ENCODE data around the gene UQCC5. TPM values are rescaled to one million over a fixed set of nuclear protein-coding genes. Genes with fewer than 3 reads are reported as not detected.

UQCC5 gene
- total RNA-seq, 1 donor from 2014 or later = 13.6 TPM

DNA sequence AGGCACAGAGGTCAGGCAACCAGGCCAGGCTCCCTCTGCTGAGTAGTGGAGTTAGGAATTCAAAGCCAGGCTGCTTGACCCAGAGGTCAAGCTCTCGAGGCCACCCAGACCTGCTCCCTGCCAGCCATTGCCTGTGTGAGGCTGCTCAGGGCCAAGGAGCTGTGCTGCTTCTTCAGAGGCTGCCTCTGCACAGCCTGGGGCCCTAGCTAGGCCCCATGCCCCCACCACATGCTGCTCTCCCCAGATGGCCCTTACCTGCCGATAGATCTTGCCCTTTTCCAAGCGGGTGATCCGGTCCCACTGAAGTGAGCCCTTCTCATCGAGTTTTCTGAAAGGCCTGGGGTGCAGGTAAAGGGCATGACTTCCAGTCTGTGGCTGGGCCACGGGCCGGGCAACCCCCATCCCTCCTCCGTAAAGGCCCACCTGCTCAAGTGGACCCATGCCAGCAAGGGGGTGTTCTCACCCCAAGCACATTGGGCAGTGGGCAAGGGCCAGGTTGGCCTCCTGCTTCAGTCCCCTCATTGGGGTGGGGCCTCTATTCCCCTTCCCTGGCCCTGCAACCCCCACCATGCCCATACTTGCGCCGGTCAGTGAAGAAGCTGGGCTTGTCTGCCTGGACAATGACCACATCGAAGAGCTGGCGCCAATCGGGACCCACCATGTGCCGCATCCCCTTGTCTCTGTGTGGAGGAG is 9.2 kb upstream of the UQCC5 start:
- H3K9me3 Mint-ChIP-seq = no peaks in the 10 kb centered on the region
- DNase-seq (no peak), ATAC-seq (ENCODE audit: low read depth) (no peak)
- peaks cover under 1% of the 10 kb centered on the region for H3K4me1 Mint-ChIP-seq
- H3K27ac Mint-ChIP-seq = no peak overlapping the region
- TF ChIP-seq, protein P1, sequence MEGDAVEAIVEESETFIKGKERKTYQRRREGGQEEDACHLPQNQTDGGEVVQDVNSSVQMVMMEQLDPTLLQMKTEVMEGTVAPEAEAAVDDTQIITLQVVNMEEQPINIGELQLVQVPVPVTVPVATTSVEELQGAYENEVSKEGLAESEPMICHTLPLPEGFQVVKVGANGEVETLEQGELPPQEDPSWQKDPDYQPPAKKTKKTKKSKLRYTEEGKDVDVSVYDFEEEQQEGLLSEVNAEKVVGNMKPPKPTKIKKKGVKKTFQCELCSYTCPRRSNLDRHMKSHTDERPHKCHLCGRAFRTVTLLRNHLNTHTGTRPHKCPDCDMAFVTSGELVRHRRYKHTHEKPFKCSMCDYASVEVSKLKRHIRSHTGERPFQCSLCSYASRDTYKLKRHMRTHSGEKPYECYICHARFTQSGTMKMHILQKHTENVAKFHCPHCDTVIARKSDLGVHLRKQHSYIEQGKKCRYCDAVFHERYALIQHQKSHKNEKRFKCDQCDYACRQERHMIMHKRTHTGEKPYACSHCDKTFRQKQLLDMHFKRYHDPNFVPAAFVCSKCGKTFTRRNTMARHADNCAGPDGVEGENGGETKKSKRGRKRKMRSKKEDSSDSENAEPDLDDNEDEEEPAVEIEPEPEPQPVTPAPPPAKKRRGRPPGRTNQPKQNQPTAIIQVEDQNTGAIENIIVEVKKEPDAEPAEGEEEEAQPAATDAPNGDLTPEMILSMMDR (IDR thresholded peaks at IDR 0.05) = no peak
- POLR2A ChIA-PET = interaction anchor here (1.5 kb wide), 1 partner anchor 9 kb away, joined by 5 read pairs; the partner anchor contains the start of gene UQCC5
- intact Hi-C loops (cut with micrococcal nuclease) = no loop called here
- peaks cover 1% of the 10 kb centered on the region for H3K36me3 Mint-ChIP-seq (ENCODE audit: low read depth)
- CTCF ChIA-PET = no interaction called here
- no peak overlapping the region for H3K4me3 Mint-ChIP-seq
- no peaks in the 10 kb centered on the region for H3K27me3 Mint-ChIP-seq

DNA sequence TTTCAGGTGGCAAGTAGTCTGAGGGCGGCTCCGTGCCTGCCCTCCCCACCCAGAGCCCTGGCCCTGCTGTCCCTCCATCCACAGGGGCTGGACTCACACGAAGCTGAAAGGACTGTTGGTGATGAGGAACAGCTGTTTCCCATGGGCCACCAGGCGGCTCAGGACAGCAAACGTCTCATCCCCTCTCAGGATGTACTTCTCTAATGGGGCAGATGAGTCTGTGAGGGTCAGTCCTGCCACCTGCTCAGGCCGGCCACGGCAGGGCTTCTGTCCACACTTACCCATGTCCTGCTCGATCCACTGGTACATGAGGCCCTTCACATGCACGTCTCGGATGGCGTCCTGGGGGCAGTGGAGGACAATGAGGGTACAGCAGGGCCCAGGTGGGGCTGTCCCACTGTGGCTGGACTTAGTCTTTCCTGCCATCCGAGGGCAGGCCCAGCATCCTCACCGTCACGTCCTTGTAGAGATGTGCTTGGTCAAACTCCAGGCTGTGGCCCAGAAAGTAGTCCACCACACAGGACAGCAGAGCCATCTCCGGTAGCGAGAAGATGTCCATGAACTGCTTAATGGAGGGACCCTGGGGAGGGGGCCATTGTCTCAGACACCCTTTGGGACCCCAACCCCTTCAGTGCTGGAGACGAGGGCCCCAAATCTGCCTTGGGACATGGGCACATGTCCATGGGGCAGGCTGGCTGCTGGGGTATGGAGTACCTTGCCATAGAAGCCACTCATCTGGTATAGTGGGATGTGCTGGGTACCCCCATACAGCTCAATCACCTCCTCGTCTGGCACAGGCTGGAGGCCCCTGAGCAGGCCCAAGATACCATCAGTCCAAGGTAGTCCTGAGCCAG is 8.4 kb upstream of the UQCC5 start:
- intact Hi-C loops (cut with micrococcal nuclease) = no loop called here
- H3K27me3 Mint-ChIP-seq = no peaks in the 10 kb centered on the region
- H3K4me1 Mint-ChIP-seq = peaks cover 8% of the 10 kb centered on the region
- peaks cover 1% of the 10 kb centered on the region for H3K36me3 Mint-ChIP-seq (ENCODE audit: low read depth)
- no peaks in the 10 kb centered on the region for H3K9me3 Mint-ChIP-seq
- H3K27ac Mint-ChIP-seq = no peak overlapping the region
- no peak overlapping the region for H3K4me3 Mint-ChIP-seq
- DNase-seq (no peak), ATAC-seq (ENCODE audit: low read depth) (no peak)
- POLR2A ChIA-PET = interaction anchor here (1.5 kb wide), 1 partner anchor 8 kb away, joined by 5 read pairs; the partner anchor contains the start of gene UQCC5
- CTCF ChIA-PET = no interaction called here
- TF ChIP-seq, protein P1 (IDR thresholded peaks at IDR 0.05) = no peak

DNA sequence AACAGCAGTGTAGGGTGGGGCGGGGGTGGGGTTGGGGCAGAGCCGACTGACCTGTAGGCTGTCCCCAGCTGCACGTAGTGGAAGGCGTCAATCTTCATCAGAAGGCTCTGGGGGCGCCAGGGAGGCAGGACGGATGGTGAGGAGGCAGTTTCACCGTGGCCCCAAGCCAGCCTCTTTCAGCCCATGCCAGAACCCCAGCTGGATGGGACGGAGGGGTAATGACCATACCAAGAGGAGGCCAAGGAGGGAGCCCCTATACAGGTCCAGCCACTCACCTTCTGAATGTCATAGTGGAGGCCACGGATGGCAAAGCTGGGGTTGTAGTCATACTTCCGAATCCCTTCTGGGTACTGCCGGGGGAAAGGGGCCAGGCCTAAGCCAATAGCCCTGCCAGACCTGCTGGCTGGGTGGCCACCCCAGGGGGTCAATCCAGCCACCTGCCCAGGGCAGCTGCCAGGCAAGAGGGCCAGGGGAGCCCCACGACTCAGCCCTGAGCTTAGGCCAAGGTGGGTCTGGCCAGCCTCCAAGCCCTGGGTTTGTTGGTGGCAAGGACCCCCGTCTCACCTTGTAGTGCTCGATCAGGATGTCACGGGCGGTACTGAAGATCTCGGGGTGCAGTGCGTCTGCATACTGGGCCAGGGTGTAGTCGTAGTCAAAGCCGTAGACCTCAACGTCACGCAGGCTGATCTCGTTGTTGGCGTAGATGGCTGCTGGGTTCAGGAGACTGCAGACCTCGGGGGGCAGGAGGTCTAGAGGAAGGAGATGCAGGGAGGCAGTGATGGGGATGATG is 7.6 kb upstream of the UQCC5 start:
- H3K27me3 Mint-ChIP-seq = no peaks in the 10 kb centered on the region
- DNase-seq (peak; percentile 11), ATAC-seq (ENCODE audit: low read depth) (no peak)
- ChIA-PET CTCF (no interaction called here), POLR2A (no interaction called here)
- H3K9me3 Mint-ChIP-seq = no peaks in the 10 kb centered on the region
- H3K4me3 Mint-ChIP-seq = no peak overlapping the region
- intact Hi-C loops (cut with micrococcal nuclease) = no loop called here
- no peak overlapping the region for H3K27ac Mint-ChIP-seq
- TF ChIP-seq, protein P1 (IDR thresholded peaks at IDR 0.05) = no peak
- H3K36me3 Mint-ChIP-seq (ENCODE audit: low read depth) = peaks cover 1% of the 10 kb centered on the region
- peaks cover 8% of the 10 kb centered on the region for H3K4me1 Mint-ChIP-seq

DNA sequence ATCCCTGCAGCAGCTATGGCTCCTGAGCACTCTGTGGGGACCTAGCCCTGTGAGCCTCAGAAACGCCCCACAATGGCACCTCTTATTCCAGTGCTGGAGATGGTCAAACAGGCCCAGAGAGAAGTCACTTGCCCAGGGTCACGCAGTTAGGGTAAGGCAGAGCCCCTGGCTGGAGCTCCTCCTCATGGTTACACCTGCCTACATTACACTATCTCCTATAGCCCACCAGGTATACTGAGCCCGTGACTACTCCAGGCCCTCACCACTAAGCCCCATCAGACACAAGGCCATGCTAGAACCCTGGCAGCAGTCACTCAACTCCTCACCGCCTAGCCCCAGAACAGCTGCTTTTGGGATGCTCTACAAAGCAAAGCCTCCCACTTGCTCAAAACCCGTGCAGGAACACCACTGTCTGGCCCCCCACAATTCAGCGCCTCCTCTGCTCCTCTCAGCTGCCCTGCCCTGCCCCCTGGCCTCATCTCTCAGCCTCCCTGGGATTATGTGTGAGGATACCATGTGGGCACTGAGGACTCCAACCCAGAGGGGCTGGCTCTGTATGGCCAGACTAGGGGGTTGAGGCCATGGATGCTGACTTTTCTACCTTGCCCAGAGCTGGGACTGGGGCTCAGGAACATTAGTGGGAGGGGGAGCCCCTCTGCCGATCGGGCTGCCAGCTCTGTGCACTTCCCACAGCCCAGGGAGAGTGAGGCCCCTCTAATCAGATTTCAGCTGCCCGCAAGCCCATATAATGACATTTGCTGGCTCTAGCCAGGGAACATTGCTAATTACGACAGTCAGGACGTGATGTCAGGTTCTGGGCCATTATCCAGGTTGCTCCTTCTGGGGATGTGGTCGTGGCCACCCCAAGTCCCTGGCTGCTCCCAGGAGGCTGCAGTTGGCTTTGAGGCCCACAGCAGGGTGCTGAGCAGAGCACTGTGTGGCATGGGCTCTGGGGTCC is 6.8 kb upstream of the UQCC5 start:
- H3K27me3 Mint-ChIP-seq = no peaks in the 10 kb centered on the region
- TF ChIP-seq, protein P1 (IDR thresholded peaks at IDR 0.05) = no peak
- intact Hi-C loops (cut with micrococcal nuclease) = loop anchor here (10.0 kb wide), 5 partner anchors 245 to 635 kb away; partner anchors contain the start of genes ACY1, ITIH1, NEK4 and POC1A
- DNase-seq (peak; percentile 12), ATAC-seq (ENCODE audit: low read depth) (no peak)
- no peak overlapping the region for H3K4me3 Mint-ChIP-seq
- no peaks in the 10 kb centered on the region for H3K9me3 Mint-ChIP-seq
- POLR2A ChIA-PET = no interaction called here
- no peak overlapping the region for H3K27ac Mint-ChIP-seq
- CTCF ChIA-PET = no interaction called here
- H3K4me1 Mint-ChIP-seq = peaks cover 10% of the 10 kb centered on the region
- H3K36me3 Mint-ChIP-seq (ENCODE audit: low read depth) = no peaks in the 10 kb centered on the region
